Neural progenitor cell (in vitro differentiated cells): Measurements from ENCODE around the gene ENAH.

Experiments used
- EZH2phosphoT487 ChIP-seq: fragments of 200-600 bp; sonication (generic); IDR thresholded peaks from 2 replicates; pipeline ENCODE4 v1.6.1; 2017; ENCODE audit warnings: antibody characterized with exemption
- TF ChIP-seq, protein P1 (sequence below): fragments of 200-600 bp; sonication (generic); IDR thresholded peaks from 2 replicates; pipeline ENCODE4 v1.5.1; 2017; ENCODE audit warnings: antibody characterized with exemption, mild to moderate bottlenecking

GRCh38 chr1:225535280-225535679 is 117.6 kb downstream of the ENAH start:
- TF ChIP-seq EZH2phosphoT487: no peak
- TF ChIP-seq, protein P1, sequence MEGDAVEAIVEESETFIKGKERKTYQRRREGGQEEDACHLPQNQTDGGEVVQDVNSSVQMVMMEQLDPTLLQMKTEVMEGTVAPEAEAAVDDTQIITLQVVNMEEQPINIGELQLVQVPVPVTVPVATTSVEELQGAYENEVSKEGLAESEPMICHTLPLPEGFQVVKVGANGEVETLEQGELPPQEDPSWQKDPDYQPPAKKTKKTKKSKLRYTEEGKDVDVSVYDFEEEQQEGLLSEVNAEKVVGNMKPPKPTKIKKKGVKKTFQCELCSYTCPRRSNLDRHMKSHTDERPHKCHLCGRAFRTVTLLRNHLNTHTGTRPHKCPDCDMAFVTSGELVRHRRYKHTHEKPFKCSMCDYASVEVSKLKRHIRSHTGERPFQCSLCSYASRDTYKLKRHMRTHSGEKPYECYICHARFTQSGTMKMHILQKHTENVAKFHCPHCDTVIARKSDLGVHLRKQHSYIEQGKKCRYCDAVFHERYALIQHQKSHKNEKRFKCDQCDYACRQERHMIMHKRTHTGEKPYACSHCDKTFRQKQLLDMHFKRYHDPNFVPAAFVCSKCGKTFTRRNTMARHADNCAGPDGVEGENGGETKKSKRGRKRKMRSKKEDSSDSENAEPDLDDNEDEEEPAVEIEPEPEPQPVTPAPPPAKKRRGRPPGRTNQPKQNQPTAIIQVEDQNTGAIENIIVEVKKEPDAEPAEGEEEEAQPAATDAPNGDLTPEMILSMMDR: no peak
